ENCODE data around the gene IDH2. TPM values are rescaled to one million over a fixed set of nuclear protein-coding genes. Genes with fewer than 3 reads are reported as not detected.

IDH2 gene
- total and polyA plus RNA-seq, 2 of the 13 experiments (the other 11 are each of a cell fraction or from before 2014, with no cell fraction given) = 121 to 145 TPM

- no peaks in the 10 kb centered on the region for H3K27me3 ChIP-seq (ENCODE audit: control insufficient read depth in 1 of 2, insufficient read depth in 2 of 2, low read length in 2 of 2)
- H3K79me2 ChIP-seq (ENCODE audit: insufficient read depth, low read length) = peaks cover 9% of the 10 kb centered on the region
- peaks cover 76% of the 10 kb centered on the region for H3K4me1 ChIP-seq (ENCODE audit: insufficient read depth, low read length)
- no peak for TF ChIP-seq CENPX (CRISPR knock-in tag; IDR thresholded peaks at IDR 0.05)
- no peak for TF ChIP-seq HOXA9 (CRISPR knock-in tag; IDR thresholded peaks at IDR 0.05; ENCODE audit: borderline replicate concordance)
- peak; percentile 63; the same call in 1 of the 2 replicates for TF ChIP-seq ZNF121 (CRISPR knock-in tag; IDR thresholded peaks at IDR 0.05)
- TF ChIP-seq ZNF883 (CRISPR knock-in tag; IDR thresholded peaks at IDR 0.05; ENCODE audit: not compliant biosample characterization) = no peak
- no peak for TF ChIP-seq CBX1 (IDR thresholded peaks at IDR 0.05; ENCODE audit: low read depth)
- no peak for TF ChIP-seq NR2F6 (IDR thresholded peaks at IDR 0.05)
- TF ChIP-seq NR2F6 (CRISPR knock-in tag; IDR thresholded peaks at IDR 0.05) = no peak
- CTCF ChIA-PET (ENCODE audit: low intra/inter-chr PET ratio, low total read pairs) = no interaction called here
- H3K9me3 ChIP-seq (ENCODE audit: low read length) = no peaks in the 10 kb centered on the region
- H4K20me1 ChIP-seq (ENCODE audit: insufficient read depth, low read length) = peaks cover 18% of the 10 kb centered on the region
- FAIRE-seq = no peak
- H3K36me3 ChIP-seq (replicated peaks in 1 of 2; ENCODE audit: control insufficient read depth in 1 of 2, insufficient read depth in 2 of 2, low read length in 2 of 2) = no peaks in the 10 kb centered on the region
- no peak overlapping the region for H3K27ac ChIP-seq (ENCODE audit: extremely low read length, insufficient read depth, low read length)
- H3K9ac ChIP-seq (ENCODE audit: insufficient read depth, low read depth, low read length) = no peak overlapping the region
- no peak overlapping the region for H2AFZ ChIP-seq (ENCODE audit: low read length)
- POLR2A ChIA-PET = no interaction called here
- no peak overlapping the region for H3K4me2 ChIP-seq (ENCODE audit: low read depth, low read length)
- in situ Hi-C loops (cut with HindIII; ENCODE audit: extremely low pct_ligation_motif_present, low pct_unique_long_range_greater_than_20kb) (loop anchor here (25.0 kb wide), 1 partner anchor 362 kb away; no protein-coding TSS in a partner anchor), intact Hi-C loops (cut with micrococcal nuclease; ENCODE audit: unreplicated experiment) (no loop called here)
- DNase-seq (ENCODE audit: low spot score) = no peak
- no peak for ATAC-seq
- 94% methylated on average over 10 of the region's 10 CpGs for WGBS (ENCODE audit: low lambda C conversion rate)
- no TSS peak for BruUV-seq (replicated peaks)
- H3K4me3 ChIP-seq (replicated peaks in 1 of 3; ENCODE audit: insufficient read depth in 1 of 3, low read depth in 2 of 3, low read length in 3 of 3) = no peak overlapping the region
These were observed 3.0 kb downstream of the IDH2 start for GRCh38 chr15:90099072-90099867.

DNA sequence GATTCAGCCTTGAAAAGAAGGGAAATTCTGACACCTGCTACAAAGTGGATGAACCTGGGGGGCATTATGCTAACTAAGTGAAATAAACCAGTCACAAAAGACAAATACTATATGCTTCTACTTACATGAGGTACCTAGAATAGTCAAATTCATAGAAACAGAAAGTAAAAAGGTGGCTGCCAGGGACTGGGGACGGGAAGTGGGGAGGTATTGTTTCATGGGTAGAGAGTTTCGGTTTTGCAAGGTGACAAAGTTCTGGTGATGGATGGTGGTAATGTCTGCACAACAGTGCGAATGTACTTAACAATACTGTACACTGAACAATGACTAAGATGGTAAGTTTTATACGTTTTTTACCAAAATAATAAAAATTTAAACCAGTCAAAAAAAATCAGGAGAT lies 4.8 kb downstream of the IDH2 start:
- H3K9me3 ChIP-seq (ENCODE audit: low read length) = no peaks in the 10 kb centered on the region
- no peak overlapping the region for H3K9ac ChIP-seq (ENCODE audit: insufficient read depth, low read depth, low read length)
- H4K20me1 ChIP-seq (ENCODE audit: insufficient read depth, low read length) = peaks cover 18% of the 10 kb centered on the region
- H3K27ac ChIP-seq (ENCODE audit: extremely low read length, insufficient read depth, low read length) = no peak overlapping the region
- CTCF ChIA-PET (ENCODE audit: low intra/inter-chr PET ratio, low total read pairs) = no interaction called here
- BruUV-seq (replicated peaks) = no TSS peak
- H3K79me2 ChIP-seq (ENCODE audit: insufficient read depth, low read length) = peaks cover 9% of the 10 kb centered on the region
- H3K4me2 ChIP-seq (ENCODE audit: low read depth, low read length) = no peak overlapping the region
- no peak for ATAC-seq
- H3K27me3 ChIP-seq (ENCODE audit: control insufficient read depth in 1 of 2, insufficient read depth in 2 of 2, low read length in 2 of 2) = no peaks in the 10 kb centered on the region
- no peak overlapping the region for H3K4me3 ChIP-seq (replicated peaks in 1 of 3; ENCODE audit: insufficient read depth in 1 of 3, low read depth in 2 of 3, low read length in 3 of 3)
- no peaks in the 10 kb centered on the region for H3K36me3 ChIP-seq (replicated peaks in 1 of 2; ENCODE audit: control insufficient read depth in 1 of 2, insufficient read depth in 2 of 2, low read length in 2 of 2)
- intact Hi-C loops (cut with micrococcal nuclease; ENCODE audit: unreplicated experiment) = no loop called here
- in situ Hi-C loops (cut with HindIII; ENCODE audit: extremely low pct_ligation_motif_present, low pct_unique_long_range_greater_than_20kb) = loop anchor here (25.0 kb wide), 1 partner anchor 360 kb away; no protein-coding TSS in a partner anchor
- FAIRE-seq = no peak
- no peak overlapping the region for H2AFZ ChIP-seq (ENCODE audit: low read length)
- peaks cover 68% of the 10 kb centered on the region for H3K4me1 ChIP-seq (ENCODE audit: insufficient read depth, low read length)
- DNase-seq (ENCODE audit: low spot score) = no peak
- POLR2A ChIA-PET = no interaction called here
- 80% methylated on average over 4 of the region's 4 CpGs for WGBS (ENCODE audit: low lambda C conversion rate)
- no peak for TF ChIP-seq FOSL2 (CRISPR knock-in tag; IDR thresholded peaks at IDR 0.05)
- TF ChIP-seq ZBTB10 (CRISPR knock-in tag; IDR thresholded peaks at IDR 0.05; ENCODE audit: borderline replicate concordance) = no peak
- no peak for TF ChIP-seq ZFYVE20 (CRISPR knock-in tag; IDR thresholded peaks at IDR 0.05; ENCODE audit: borderline replicate concordance, low read depth)
- TF ChIP-seq ZNF720 (CRISPR knock-in tag; IDR thresholded peaks at IDR 0.05) = no peak
- TF ChIP-seq ZSCAN9 (CRISPR knock-in tag; IDR thresholded peaks at IDR 0.05; ENCODE audit: borderline replicate concordance) = no peak
- TF ChIP-seq PHF5A (CRISPR knock-in tag; IDR thresholded peaks at IDR 0.05; ENCODE audit: low read depth, unreplicated experiment) = no peak
- TF ChIP-seq RFX1 (IDR thresholded peaks at IDR 0.05) = no peak
- TF ChIP-seq NCOA5 (CRISPR knock-in tag; IDR thresholded peaks at IDR 0.05) = no peak
- TF ChIP-seq, protein P1, sequence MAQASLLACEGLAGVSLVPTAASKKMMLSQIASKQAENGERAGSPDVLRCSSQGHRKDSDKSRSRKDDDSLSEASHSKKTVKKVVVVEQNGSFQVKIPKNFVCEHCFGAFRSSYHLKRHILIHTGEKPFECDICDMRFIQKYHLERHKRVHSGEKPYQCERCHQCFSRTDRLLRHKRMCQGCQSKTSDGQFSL (CRISPR knock-in tag; IDR thresholded peaks at IDR 0.05) = no peak
- no peak for TF ChIP-seq FOXJ3 (CRISPR knock-in tag; IDR thresholded peaks at IDR 0.05; ENCODE audit: borderline replicate concordance)
